T-helper 1 cell treated with Interleukin-12 subunit alpha and Interleukin-12 subunit beta and Interleukin-4 antibody, amounts not matched to agents 30 μg/mL and 1 μg/mL, for 36 hours (primary cell): ENCODE results near the gene OR4N2.
"Not testable (repeated sequence)": the region's sequence is repeated elsewhere in the genome, so short reads cannot be mapped to it uniquely, and the experiment has no call there.

Experiments
- H3K27ac Mint-ChIP-seq: one replicate; pipeline ENCODE4 v1.8.0; 2021; ENCODE audit warnings: mild to moderate bottlenecking, mixed read lengths
- H3K27me3 Mint-ChIP-seq: one replicate; pipeline ENCODE4 v1.8.0; 2021; ENCODE audit warnings: low read depth, mixed read lengths
- H3K36me3 Mint-ChIP-seq: one replicate; pipeline ENCODE4 v1.8.0; 2021; ENCODE audit warnings: low read depth, mixed read lengths
- H3K4me1 Mint-ChIP-seq: one replicate; pipeline ENCODE4 v1.8.0; 2021; ENCODE audit warnings: low read depth, mixed read lengths
- H3K4me3 Mint-ChIP-seq: one replicate; pipeline ENCODE4 v1.8.0; 2021; ENCODE audit warnings: mild to moderate bottlenecking, moderate library complexity, mixed read lengths
- H3K9me3 Mint-ChIP-seq: one replicate; pipeline ENCODE4 v1.8.0; 2021; ENCODE audit warnings: mixed read lengths

OR4N2 gene, protein sequence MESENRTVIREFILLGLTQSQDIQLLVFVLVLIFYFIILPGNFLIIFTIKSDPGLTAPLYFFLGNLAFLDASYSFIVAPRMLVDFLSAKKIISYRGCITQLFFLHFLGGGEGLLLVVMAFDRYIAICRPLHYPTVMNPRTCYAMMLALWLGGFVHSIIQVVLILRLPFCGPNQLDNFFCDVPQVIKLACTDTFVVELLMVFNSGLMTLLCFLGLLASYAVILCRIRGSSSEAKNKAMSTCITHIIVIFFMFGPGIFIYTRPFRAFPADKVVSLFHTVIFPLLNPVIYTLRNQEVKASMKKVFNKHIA

GRCh38 chr14:19803470-19803869 is at the start of gene OR4N2:
Gene OR4N2, plus strand, starts transcription at chr14:19803770. Its CDS starts 23,679 bp downstream, at chr14:19827449.
- not testable (repeated sequence) for H3K27me3 Mint-ChIP-seq, H3K4me3 Mint-ChIP-seq, H3K27ac Mint-ChIP-seq, H3K9me3 Mint-ChIP-seq, H3K36me3 Mint-ChIP-seq, H3K4me1 Mint-ChIP-seq

DNA sequence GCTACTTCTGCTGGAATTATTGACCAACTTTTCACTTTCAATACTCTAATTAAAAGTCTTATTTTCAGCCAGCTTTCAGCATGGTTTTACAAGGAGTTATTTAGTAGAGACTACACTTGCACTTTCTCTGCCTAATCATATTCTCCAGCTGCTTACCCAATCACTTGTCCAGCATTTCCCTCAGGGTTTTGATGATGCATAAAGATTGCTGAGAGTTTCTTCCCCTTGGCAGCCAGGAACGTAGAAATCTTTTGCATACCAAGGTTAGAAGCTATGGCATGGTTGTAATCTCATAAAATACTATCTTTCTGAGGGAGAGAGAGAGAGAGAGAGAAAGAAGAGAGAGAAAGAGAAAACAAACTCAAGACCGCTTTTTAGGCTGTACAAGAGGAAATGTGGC is 49.4 kb upstream of the OR4N2 start:
- H3K4me1 Mint-ChIP-seq: no peaks in the 10 kb centered on the region
- H3K36me3 Mint-ChIP-seq: no peaks in the 10 kb centered on the region
- H3K27me3 Mint-ChIP-seq: no peaks in the 10 kb centered on the region
- no peak overlapping the region for H3K27ac Mint-ChIP-seq
- no peak overlapping the region for H3K4me3 Mint-ChIP-seq
- no peaks in the 10 kb centered on the region for H3K9me3 Mint-ChIP-seq

DNA sequence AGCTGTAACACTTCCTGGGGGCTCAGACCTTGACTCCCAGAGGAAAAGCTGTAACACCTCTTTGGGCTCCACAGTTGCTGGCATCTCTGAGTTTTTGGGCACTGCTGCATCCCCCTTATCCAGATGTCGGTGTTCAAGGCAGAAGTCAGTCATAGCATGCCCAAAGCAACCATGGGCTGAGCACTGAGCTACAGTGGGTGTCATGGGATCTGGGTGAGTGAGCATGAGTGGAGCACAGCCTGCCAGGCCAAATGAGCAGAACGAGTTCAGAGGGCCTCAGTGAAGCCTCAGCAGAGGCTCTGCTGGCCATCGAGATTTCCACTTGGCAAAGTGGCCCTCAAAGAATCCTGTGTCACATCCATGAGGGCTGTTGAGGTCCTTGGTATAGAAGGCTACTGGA is 32.1 kb upstream of the OR4N2 start:
- H3K4me3 Mint-ChIP-seq, H3K27ac Mint-ChIP-seq, H3K36me3 Mint-ChIP-seq, H3K27me3 Mint-ChIP-seq, H3K4me1 Mint-ChIP-seq: not testable (repeated sequence)
- H3K9me3 Mint-ChIP-seq: peaks cover 11% of the 10 kb centered on the region

DNA sequence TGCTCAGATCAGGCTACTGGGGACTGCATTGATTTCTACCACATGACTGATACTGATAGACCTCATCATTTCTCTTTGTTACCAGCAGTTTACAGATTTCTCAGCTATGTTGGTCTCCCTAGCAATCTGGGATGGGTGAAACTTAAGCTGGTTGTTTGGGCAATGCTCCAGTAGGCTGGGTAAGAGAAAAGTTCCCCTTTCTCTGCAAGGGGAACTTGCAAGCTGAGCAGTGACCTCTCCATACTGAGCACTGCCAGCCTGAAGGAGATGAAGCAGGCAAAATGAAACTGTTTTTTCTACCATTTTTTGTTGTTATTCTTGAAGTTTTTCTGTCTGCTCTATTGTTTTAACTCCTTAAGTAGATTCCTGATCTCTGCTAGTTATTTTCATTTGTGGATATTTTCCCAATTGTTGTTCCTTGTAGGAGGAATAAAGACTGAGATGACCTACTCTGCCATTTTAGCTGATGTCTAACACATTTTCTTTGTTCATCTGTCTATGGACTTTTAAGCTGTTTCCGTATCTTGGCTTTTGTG is 31.6 kb upstream of the OR4N2 start:
- H3K9me3 Mint-ChIP-seq: peaks cover 11% of the 10 kb centered on the region

DNA sequence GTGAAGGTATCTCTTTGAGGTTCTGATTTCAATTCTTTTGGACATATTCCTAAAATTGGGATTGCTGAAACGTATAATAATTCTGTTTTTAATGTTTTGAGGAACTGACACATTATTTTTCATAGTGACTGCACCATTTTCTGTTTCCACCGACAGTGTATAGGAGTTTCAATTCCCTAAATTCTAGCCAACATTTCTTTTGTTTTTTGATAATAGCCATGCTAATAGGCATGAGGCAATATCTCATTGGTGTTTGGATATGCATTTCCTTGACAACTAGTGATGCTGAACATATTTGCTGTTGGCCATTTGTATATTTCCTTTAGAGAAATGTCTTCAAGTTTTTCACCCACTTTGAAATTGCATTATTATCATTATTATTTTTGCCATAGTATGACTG is 31.1 kb upstream of the OR4N2 start:
- not testable (repeated sequence) for H3K27ac Mint-ChIP-seq, H3K4me1 Mint-ChIP-seq, H3K27me3 Mint-ChIP-seq, H3K36me3 Mint-ChIP-seq, H3K4me3 Mint-ChIP-seq
- peaks cover 11% of the 10 kb centered on the region for H3K9me3 Mint-ChIP-seq

More for the DNA sequence above, 31.6 kb upstream of the OR4N2 start:
- Mint-ChIP-seq H3K4me1 (no peaks in the 10 kb centered on the region), H3K36me3 (no peaks in the 10 kb centered on the region), H3K27ac (no peak overlapping the region), H3K27me3 (no peaks in the 10 kb centered on the region), H3K4me3 (no peak overlapping the region)

DNA sequence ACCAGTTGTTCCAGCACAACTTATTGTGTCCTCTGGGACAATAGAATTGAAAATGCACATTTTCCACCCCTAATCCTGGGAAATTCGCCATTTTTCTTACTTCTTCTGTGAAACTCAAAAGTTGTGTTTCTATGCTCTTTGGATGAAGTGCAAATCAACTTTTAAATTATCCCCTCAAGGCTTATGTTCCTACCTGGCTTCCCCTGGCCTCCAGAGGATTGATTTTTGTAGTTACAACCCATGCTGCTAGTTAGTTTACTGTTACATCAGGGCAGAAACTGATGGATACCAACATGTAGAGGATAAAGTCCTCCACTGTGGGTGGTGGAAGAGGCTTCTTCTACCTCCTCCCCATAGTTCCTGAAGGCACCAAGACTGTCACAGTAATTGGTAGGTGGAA is 30.4 kb upstream of the OR4N2 start, which contains the start of gene OR4M1:
TSS of gene OR4M1 (plus strand) at position 301 of the 400 bp plus-strand sequence. CDS start 6,819 bp downstream, outside the sequence.
- peaks cover 11% of the 10 kb centered on the region for H3K9me3 Mint-ChIP-seq
- not testable (repeated sequence) for H3K27ac Mint-ChIP-seq, H3K4me3 Mint-ChIP-seq, H3K27me3 Mint-ChIP-seq, H3K36me3 Mint-ChIP-seq, H3K4me1 Mint-ChIP-seq

DNA sequence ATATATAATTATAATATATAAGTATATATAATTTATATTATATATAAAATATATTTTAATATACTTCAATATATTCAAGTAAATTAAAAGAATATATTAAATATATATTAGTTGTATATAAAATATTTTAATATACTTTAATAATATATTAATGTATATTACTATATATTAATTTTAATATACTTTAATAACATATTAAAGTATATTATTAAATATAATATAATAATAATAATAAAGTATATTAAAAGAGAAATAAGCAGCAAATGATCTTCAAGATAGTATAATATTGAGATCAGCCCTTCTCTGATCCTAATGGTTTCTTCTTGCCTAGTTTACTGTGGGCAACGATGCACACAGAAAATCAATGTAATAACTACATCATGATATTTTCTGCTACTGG is 28.0 kb upstream of the OR4N2 start:
- H3K27me3 Mint-ChIP-seq: no peaks in the 10 kb centered on the region
- H3K4me3 Mint-ChIP-seq: no peak overlapping the region
- H3K4me1 Mint-ChIP-seq: no peaks in the 10 kb centered on the region
- no peaks in the 10 kb centered on the region for H3K36me3 Mint-ChIP-seq
- no peak overlapping the region for H3K27ac Mint-ChIP-seq
- peaks cover 10% of the 10 kb centered on the region for H3K9me3 Mint-ChIP-seq

GRCh38 chr14:19785848-19786247 is 17.7 kb upstream of the OR4N2 start:
- not testable (repeated sequence) for H3K9me3 Mint-ChIP-seq, H3K36me3 Mint-ChIP-seq, H3K4me1 Mint-ChIP-seq, H3K4me3 Mint-ChIP-seq, H3K27ac Mint-ChIP-seq, H3K27me3 Mint-ChIP-seq

- H3K4me1 Mint-ChIP-seq, H3K27ac Mint-ChIP-seq, H3K27me3 Mint-ChIP-seq, H3K4me3 Mint-ChIP-seq, H3K36me3 Mint-ChIP-seq, H3K9me3 Mint-ChIP-seq: not testable (repeated sequence)
These were observed 16.3 kb upstream of the OR4N2 start for GRCh38 chr14:19787318-19787717.

GRCh38 chr14:19788150-19788549 is 15.4 kb upstream of the OR4N2 start:
- H3K9me3 Mint-ChIP-seq, H3K4me3 Mint-ChIP-seq, H3K27me3 Mint-ChIP-seq, H3K36me3 Mint-ChIP-seq, H3K27ac Mint-ChIP-seq, H3K4me1 Mint-ChIP-seq: not testable (repeated sequence)

- H3K4me3 Mint-ChIP-seq, H3K27ac Mint-ChIP-seq, H3K4me1 Mint-ChIP-seq, H3K36me3 Mint-ChIP-seq, H3K27me3 Mint-ChIP-seq, H3K9me3 Mint-ChIP-seq: not testable (repeated sequence)
These were observed 7.0 kb upstream of the OR4N2 start for GRCh38 chr14:19796520-19797108.

- no peaks in the 10 kb centered on the region for H3K4me1 Mint-ChIP-seq
- H3K27ac Mint-ChIP-seq: no peak overlapping the region
- no peaks in the 10 kb centered on the region for H3K36me3 Mint-ChIP-seq
- H3K27me3 Mint-ChIP-seq: no peaks in the 10 kb centered on the region
- H3K9me3 Mint-ChIP-seq: peaks cover 8% of the 10 kb centered on the region
- no peak overlapping the region for H3K4me3 Mint-ChIP-seq
These were observed 3.7 kb upstream of the OR4N2 start for GRCh38 chr14:19799880-19800279.

GRCh38 chr14:19800282-19801117 is 3.1 kb upstream of the OR4N2 start:
- Mint-ChIP-seq H3K27ac (no peak overlapping the region), H3K4me3 (no peak overlapping the region), H3K9me3 (peaks cover 8% of the 10 kb centered on the region), H3K36me3 (no peaks in the 10 kb centered on the region), H3K27me3 (no peaks in the 10 kb centered on the region), H3K4me1 (no peaks in the 10 kb centered on the region)

DNA sequence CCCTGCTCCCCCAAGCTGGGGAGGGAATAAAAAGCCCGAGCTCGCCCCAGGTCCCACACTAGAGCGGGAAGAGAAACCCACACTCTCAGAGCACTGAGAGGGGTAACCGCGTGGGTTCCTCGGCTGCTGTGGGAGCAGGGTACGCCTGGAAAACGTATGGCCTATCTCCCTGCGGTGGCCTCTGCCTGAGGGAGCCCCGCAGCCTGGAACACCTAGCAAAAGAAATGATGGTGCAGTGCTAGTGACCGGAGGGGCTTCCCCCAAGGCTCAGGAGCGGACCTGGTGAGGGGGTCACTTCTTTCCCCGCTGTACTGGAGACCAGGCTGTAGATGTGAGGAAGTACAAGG is 2.5 kb upstream of the OR4N2 start:
- Mint-ChIP-seq H3K4me1 (no peaks in the 10 kb centered on the region), H3K4me3 (no peak overlapping the region), H3K27ac (no peak overlapping the region), H3K27me3 (no peaks in the 10 kb centered on the region), H3K36me3 (no peaks in the 10 kb centered on the region), H3K9me3 (peaks cover 8% of the 10 kb centered on the region)
